ENCODE results near the gene GNB3. TPM values are rescaled to one million over a fixed set of nuclear protein-coding genes. Genes with fewer than 3 reads are reported as not detected.

Gene GNB3
- total RNA-seq, 1 donor from 2014 or later: 16.6 TPM

GRCh38 chr12:6837370-6838060 is 3.2 kb upstream of the GNB3 start:
- no peak for FAIRE-seq
- Histone ChIP-seq H3K27ac (ENCODE audit: low read depth, low read length) (no peak overlapping the region), H4K20me1 (ENCODE audit: insufficient read depth, low read length) (peaks cover 25% of the 10 kb centered on the region), H3K79me2 (ENCODE audit: insufficient read depth, low read length) (no peaks in the 10 kb centered on the region), H3K4me2 (ENCODE audit: low read length) (no peak overlapping the region), H3K4me1 (ENCODE audit: insufficient read depth, low read length) (no peaks in the 10 kb centered on the region), H3K27me3 (ENCODE audit: insufficient read depth, low read length) (no peaks in the 10 kb centered on the region), H3K4me3 (ENCODE audit: insufficient read depth, low read depth, low read length) (no peak overlapping the region), H3K9ac (ENCODE audit: low read length) (no peak overlapping the region), H3K9me3 (ENCODE audit: insufficient read depth, low read depth, low read length) (no peaks in the 10 kb centered on the region), H2AFZ (ENCODE audit: low read depth, low read length) (no peak overlapping the region), H3K36me3 (ENCODE audit: insufficient read depth, low read length) (peaks cover 34% of the 10 kb centered on the region)
- no peaks in the 10 kb centered on the region for H3K4me1 Mint-ChIP-seq (ENCODE audit: low read depth, unreplicated experiment)
- no peak overlapping the region for H3K27ac Mint-ChIP-seq (ENCODE audit: unreplicated experiment)
- TF ChIP-seq EZH2 (IDR thresholded peaks at IDR 0.05; ENCODE audit: insufficient read depth, low read length) (no peak), CTCF (IDR thresholded peaks at IDR 0.05; ENCODE audit: insufficient read depth, low read depth, low read length) (no peak)
- no peak overlapping the region for H3K4me3 Mint-ChIP-seq (ENCODE audit: unreplicated experiment)
- no peaks in the 10 kb centered on the region for H3K27me3 Mint-ChIP-seq (ENCODE audit: low read depth, unreplicated experiment)
- H3K36me3 Mint-ChIP-seq (ENCODE audit: low read depth, unreplicated experiment): peaks cover 7% of the 10 kb centered on the region
- no peak for DNase-seq (ENCODE audit: low read depth)
- H3K9me3 Mint-ChIP-seq (ENCODE audit: unreplicated experiment): no peaks in the 10 kb centered on the region

GRCh38 chr12:6838854-6839253 is 1.9 kb upstream of the GNB3 start:
- no peak overlapping the region for H3K9ac ChIP-seq (ENCODE audit: low read length)
- H3K4me1 ChIP-seq (ENCODE audit: insufficient read depth, low read length): no peaks in the 10 kb centered on the region
- FAIRE-seq (no peak), DNase-seq (ENCODE audit: low read depth) (no peak)
- no peak overlapping the region for H2AFZ ChIP-seq (ENCODE audit: low read depth, low read length)
- TF ChIP-seq CTCF (IDR thresholded peaks at IDR 0.05; ENCODE audit: insufficient read depth, low read depth, low read length): no peak
- no peak for TF ChIP-seq EZH2 (IDR thresholded peaks at IDR 0.05; ENCODE audit: insufficient read depth, low read length)
- peaks cover 11% of the 10 kb centered on the region for H3K36me3 Mint-ChIP-seq (ENCODE audit: low read depth, unreplicated experiment)
- no peaks in the 10 kb centered on the region for H3K27me3 ChIP-seq (ENCODE audit: insufficient read depth, low read length)
- no peak overlapping the region for H3K27ac ChIP-seq (ENCODE audit: low read depth, low read length)
- H3K27me3 Mint-ChIP-seq (ENCODE audit: low read depth, unreplicated experiment): no peaks in the 10 kb centered on the region
- peaks cover 27% of the 10 kb centered on the region for H4K20me1 ChIP-seq (ENCODE audit: insufficient read depth, low read length)
- peaks cover 34% of the 10 kb centered on the region for H3K36me3 ChIP-seq (ENCODE audit: insufficient read depth, low read length)
- no peak overlapping the region for H3K4me2 ChIP-seq (ENCODE audit: low read length)
- H3K79me2 ChIP-seq (ENCODE audit: insufficient read depth, low read length): no peaks in the 10 kb centered on the region
- no peak overlapping the region for H3K4me3 Mint-ChIP-seq (ENCODE audit: unreplicated experiment)
- no peaks in the 10 kb centered on the region for H3K9me3 ChIP-seq (ENCODE audit: insufficient read depth, low read depth, low read length)
- no peak overlapping the region for H3K27ac Mint-ChIP-seq (ENCODE audit: unreplicated experiment)
- H3K4me1 Mint-ChIP-seq (ENCODE audit: low read depth, unreplicated experiment): no peaks in the 10 kb centered on the region
- no peaks in the 10 kb centered on the region for H3K9me3 Mint-ChIP-seq (ENCODE audit: unreplicated experiment)
- H3K4me3 ChIP-seq (ENCODE audit: insufficient read depth, low read depth, low read length): no peak overlapping the region

GRCh38 chr12:6839482-6840201 is 1.1 kb upstream of the GNB3 start:
- Histone ChIP-seq H2AFZ (ENCODE audit: low read depth, low read length) (no peak overlapping the region), H3K27me3 (ENCODE audit: insufficient read depth, low read length) (no peaks in the 10 kb centered on the region), H3K79me2 (ENCODE audit: insufficient read depth, low read length) (no peaks in the 10 kb centered on the region), H3K36me3 (ENCODE audit: insufficient read depth, low read length) (peaks cover 32% of the 10 kb centered on the region), H3K27ac (ENCODE audit: low read depth, low read length) (no peak overlapping the region), H3K9me3 (ENCODE audit: insufficient read depth, low read depth, low read length) (no peaks in the 10 kb centered on the region), H3K4me3 (ENCODE audit: insufficient read depth, low read depth, low read length) (no peak overlapping the region), H3K4me1 (ENCODE audit: insufficient read depth, low read length) (no peaks in the 10 kb centered on the region), H3K4me2 (ENCODE audit: low read length) (no peak overlapping the region), H3K9ac (ENCODE audit: low read length) (no peak overlapping the region), H4K20me1 (ENCODE audit: insufficient read depth, low read length) (peaks cover 26% of the 10 kb centered on the region)
- Mint-ChIP-seq H3K4me1 (ENCODE audit: low read depth, unreplicated experiment) (no peaks in the 10 kb centered on the region), H3K9me3 (ENCODE audit: unreplicated experiment) (no peaks in the 10 kb centered on the region), H3K27me3 (ENCODE audit: low read depth, unreplicated experiment) (no peaks in the 10 kb centered on the region), H3K36me3 (ENCODE audit: low read depth, unreplicated experiment) (peaks cover 11% of the 10 kb centered on the region), H3K4me3 (ENCODE audit: unreplicated experiment) (no peak overlapping the region), H3K27ac (ENCODE audit: unreplicated experiment) (no peak overlapping the region)
- TF ChIP-seq EZH2 (IDR thresholded peaks at IDR 0.05; ENCODE audit: insufficient read depth, low read length): no peak
- no peak for TF ChIP-seq CTCF (IDR thresholded peaks at IDR 0.05; ENCODE audit: insufficient read depth, low read depth, low read length)
- DNase-seq (ENCODE audit: low read depth) (no peak), FAIRE-seq (no peak)

Measured in astrocyte (in vitro differentiated cells and primary cell).